ENCODE results near the gene FA2H. TPM values are rescaled to one million over a fixed set of nuclear protein-coding genes. Genes with fewer than 3 reads are reported as not detected.
A peak's percentile ranks its signal among the peaks of the same experiment; 100 is the strongest.
"Not testable (repeated sequence)": the region's sequence is repeated elsewhere in the genome, so short reads cannot be mapped to it uniquely, and the experiment has no call there.

FA2H gene
- polyA plus RNA-seq (2012; ENCODE audit: missing spikeins): 0.95 TPM

- TF ChIP-seq POLR2AphosphoS5 (IDR thresholded peaks at IDR 0.05; ENCODE audit: low read depth, low read length) (no peak), POLR2A (IDR thresholded peaks at IDR 0.05; ENCODE audit: low read depth, low read length) (no peak), TAF1 (IDR thresholded peaks at IDR 0.05; ENCODE audit: borderline replicate concordance, low read depth, low read length) (no peak)
- DNase-seq (ENCODE audit: insufficient read length): peak; percentile 90
- peak; percentile 92 for FAIRE-seq
Observed at GRCh38 chr16:74774223-74775139, at the start of gene FA2H. Gene FA2H, minus strand, starts transcription at chr16:74774820. Its CDS starts 65 bp downstream, at chr16:74774755.

GRCh38 chr16:74817851-74818250, 43.2 kb upstream of the FA2H start:
- DNase-seq (ENCODE audit: insufficient read length): no peak
- TF ChIP-seq POLR2AphosphoS5 (IDR thresholded peaks at IDR 0.05; ENCODE audit: low read depth, low read length) (no peak), POLR2A (IDR thresholded peaks at IDR 0.05; ENCODE audit: low read depth, low read length) (no peak), TAF1 (IDR thresholded peaks at IDR 0.05; ENCODE audit: borderline replicate concordance, low read depth, low read length) (no peak)
- no peak for FAIRE-seq

- FAIRE-seq: peak; percentile 94
- peak; percentile 77 for DNase-seq (ENCODE audit: insufficient read length)
- TF ChIP-seq POLR2AphosphoS5 (IDR thresholded peaks at IDR 0.05; ENCODE audit: low read depth, low read length) (no peak), POLR2A (IDR thresholded peaks at IDR 0.05; ENCODE audit: low read depth, low read length) (no peak), TAF1 (IDR thresholded peaks at IDR 0.05; ENCODE audit: borderline replicate concordance, low read depth, low read length) (no peak)
Observed at GRCh38 chr16:74813109-74813641, 38.6 kb upstream of the FA2H start.

- FAIRE-seq (no peak), DNase-seq (ENCODE audit: insufficient read length) (no peak)
- no peak for TF ChIP-seq POLR2AphosphoS5 (IDR thresholded peaks at IDR 0.05; ENCODE audit: low read depth, low read length)
- TF ChIP-seq TAF1 (IDR thresholded peaks at IDR 0.05; ENCODE audit: borderline replicate concordance, low read depth, low read length): no peak
- TF ChIP-seq POLR2A (IDR thresholded peaks at IDR 0.05; ENCODE audit: low read depth, low read length): no peak
Observed at GRCh38 chr16:74811911-74812310, 37.3 kb upstream of the FA2H start.

GRCh38 chr16:74811216-74811615, 36.6 kb upstream of the FA2H start:
- FAIRE-seq; DNase-seq (ENCODE audit: insufficient read length): not testable (repeated sequence)

GRCh38 chr16:74807052-74807646, 32.5 kb upstream of the FA2H start:
- no peak for FAIRE-seq
- DNase-seq (ENCODE audit: insufficient read length): no peak
- no peak for TF ChIP-seq POLR2A (IDR thresholded peaks at IDR 0.05; ENCODE audit: low read depth, low read length)
- TF ChIP-seq POLR2AphosphoS5 (IDR thresholded peaks at IDR 0.05; ENCODE audit: low read depth, low read length): no peak
- TF ChIP-seq TAF1 (IDR thresholded peaks at IDR 0.05; ENCODE audit: borderline replicate concordance, low read depth, low read length): no peak

- FAIRE-seq: no peak
- TF ChIP-seq POLR2AphosphoS5 (IDR thresholded peaks at IDR 0.05; ENCODE audit: low read depth, low read length): no peak
- TF ChIP-seq TAF1 (IDR thresholded peaks at IDR 0.05; ENCODE audit: borderline replicate concordance, low read depth, low read length): no peak
- no peak for TF ChIP-seq POLR2A (IDR thresholded peaks at IDR 0.05; ENCODE audit: low read depth, low read length)
- DNase-seq (ENCODE audit: insufficient read length): no peak
Observed at GRCh38 chr16:74800216-74800871, 25.7 kb upstream of the FA2H start.

- DNase-seq (ENCODE audit: insufficient read length): no peak
- TF ChIP-seq POLR2A (IDR thresholded peaks at IDR 0.05; ENCODE audit: low read depth, low read length): no peak
- TF ChIP-seq POLR2AphosphoS5 (IDR thresholded peaks at IDR 0.05; ENCODE audit: low read depth, low read length): no peak
- TF ChIP-seq TAF1 (IDR thresholded peaks at IDR 0.05; ENCODE audit: borderline replicate concordance, low read depth, low read length): no peak
- no peak for FAIRE-seq
Observed at GRCh38 chr16:74797414-74797813, 22.8 kb upstream of the FA2H start.

GRCh38 chr16:74795104-74795503, 20.5 kb upstream of the FA2H start:
- DNase-seq (ENCODE audit: insufficient read length) (no peak), FAIRE-seq (no peak)
- no peak for TF ChIP-seq POLR2A (IDR thresholded peaks at IDR 0.05; ENCODE audit: low read depth, low read length)
- TF ChIP-seq TAF1 (IDR thresholded peaks at IDR 0.05; ENCODE audit: borderline replicate concordance, low read depth, low read length): no peak
- TF ChIP-seq POLR2AphosphoS5 (IDR thresholded peaks at IDR 0.05; ENCODE audit: low read depth, low read length): no peak

GRCh38 chr16:74794668-74795067, 20.0 kb upstream of the FA2H start:
- DNase-seq (ENCODE audit: insufficient read length) (no peak), FAIRE-seq (no peak)
- no peak for TF ChIP-seq TAF1 (IDR thresholded peaks at IDR 0.05; ENCODE audit: borderline replicate concordance, low read depth, low read length)
- TF ChIP-seq POLR2A (IDR thresholded peaks at IDR 0.05; ENCODE audit: low read depth, low read length): no peak
- no peak for TF ChIP-seq POLR2AphosphoS5 (IDR thresholded peaks at IDR 0.05; ENCODE audit: low read depth, low read length)

GRCh38 chr16:74793571-74793970, 19.0 kb upstream of the FA2H start:
- TF ChIP-seq POLR2AphosphoS5 (IDR thresholded peaks at IDR 0.05; ENCODE audit: low read depth, low read length) (no peak), TAF1 (IDR thresholded peaks at IDR 0.05; ENCODE audit: borderline replicate concordance, low read depth, low read length) (no peak), POLR2A (IDR thresholded peaks at IDR 0.05; ENCODE audit: low read depth, low read length) (no peak)
- DNase-seq (ENCODE audit: insufficient read length): no peak
- FAIRE-seq: no peak

All from GM12892 (cell line).